ENCODE results near the gene HSPBAP1. TPM values are rescaled to one million over a fixed set of nuclear protein-coding genes. Genes with fewer than 3 reads are reported as not detected.

HSPBAP1 gene
- total and polyA plus RNA-seq, 2 of the 13 experiments (the other 11 are each of a cell fraction or from before 2014, with no cell fraction given): 4.2 to 5.1 TPM

DNA sequence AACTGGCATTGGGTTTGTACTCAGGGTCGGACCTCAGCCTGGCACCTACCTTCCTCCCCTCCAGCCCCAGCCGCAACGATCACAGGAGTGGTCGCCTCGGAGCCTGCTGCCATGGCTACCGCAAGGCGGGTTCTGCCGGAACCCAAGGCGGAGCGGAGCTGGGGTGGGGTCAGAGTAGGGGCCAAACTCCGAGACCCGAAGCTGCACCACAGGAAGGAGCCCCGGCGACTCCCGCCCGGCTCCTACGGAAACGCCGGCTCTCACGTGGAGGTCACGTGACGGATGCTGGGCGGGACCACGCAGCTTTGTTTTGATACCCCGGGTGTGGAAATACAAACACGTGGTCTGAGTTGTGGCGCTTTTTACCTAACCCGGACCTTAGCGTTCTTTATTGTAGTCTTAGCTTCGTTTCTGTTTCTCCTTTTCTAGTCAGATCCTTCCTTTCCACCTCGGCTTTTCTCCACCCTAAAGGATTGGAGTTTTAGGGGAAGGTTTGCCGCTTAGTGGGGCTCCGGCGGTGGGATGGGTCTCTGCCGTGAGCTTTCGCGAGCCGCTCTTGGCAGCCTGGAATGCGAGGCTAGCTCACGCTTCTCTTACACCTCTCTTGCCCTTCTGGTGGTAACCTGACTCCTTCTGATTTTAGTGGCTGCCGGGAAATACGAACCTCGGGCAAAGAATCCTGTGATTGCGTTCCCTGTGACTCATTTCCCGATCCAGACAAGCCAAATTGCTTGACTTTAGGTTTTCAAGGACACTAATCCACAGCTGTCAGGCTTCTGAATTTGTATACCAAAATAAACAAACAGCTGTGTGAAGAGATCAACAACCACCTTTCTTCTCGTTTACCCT, at the start of gene HSPBAP1 (continued):
- no peak; the same call in 1 of the 2 replicates for TF ChIP-seq ZNF441 (CRISPR knock-in tag; IDR thresholded peaks at IDR 0.05; ENCODE audit: borderline replicate concordance)
- no peak for TF ChIP-seq MEF2D (CRISPR knock-in tag; IDR thresholded peaks at IDR 0.05)
- TF ChIP-seq FOXA1 (IDR thresholded peaks at IDR 0.05): no peak
- no peak for TF ChIP-seq FOXA1 (CRISPR knock-in tag; IDR thresholded peaks at IDR 0.05)
- peak; percentile 51; the same call in 1 of the 2 replicates for TF ChIP-seq POGZ (CRISPR knock-in tag; IDR thresholded peaks at IDR 0.05)
- TF ChIP-seq, protein P1, sequence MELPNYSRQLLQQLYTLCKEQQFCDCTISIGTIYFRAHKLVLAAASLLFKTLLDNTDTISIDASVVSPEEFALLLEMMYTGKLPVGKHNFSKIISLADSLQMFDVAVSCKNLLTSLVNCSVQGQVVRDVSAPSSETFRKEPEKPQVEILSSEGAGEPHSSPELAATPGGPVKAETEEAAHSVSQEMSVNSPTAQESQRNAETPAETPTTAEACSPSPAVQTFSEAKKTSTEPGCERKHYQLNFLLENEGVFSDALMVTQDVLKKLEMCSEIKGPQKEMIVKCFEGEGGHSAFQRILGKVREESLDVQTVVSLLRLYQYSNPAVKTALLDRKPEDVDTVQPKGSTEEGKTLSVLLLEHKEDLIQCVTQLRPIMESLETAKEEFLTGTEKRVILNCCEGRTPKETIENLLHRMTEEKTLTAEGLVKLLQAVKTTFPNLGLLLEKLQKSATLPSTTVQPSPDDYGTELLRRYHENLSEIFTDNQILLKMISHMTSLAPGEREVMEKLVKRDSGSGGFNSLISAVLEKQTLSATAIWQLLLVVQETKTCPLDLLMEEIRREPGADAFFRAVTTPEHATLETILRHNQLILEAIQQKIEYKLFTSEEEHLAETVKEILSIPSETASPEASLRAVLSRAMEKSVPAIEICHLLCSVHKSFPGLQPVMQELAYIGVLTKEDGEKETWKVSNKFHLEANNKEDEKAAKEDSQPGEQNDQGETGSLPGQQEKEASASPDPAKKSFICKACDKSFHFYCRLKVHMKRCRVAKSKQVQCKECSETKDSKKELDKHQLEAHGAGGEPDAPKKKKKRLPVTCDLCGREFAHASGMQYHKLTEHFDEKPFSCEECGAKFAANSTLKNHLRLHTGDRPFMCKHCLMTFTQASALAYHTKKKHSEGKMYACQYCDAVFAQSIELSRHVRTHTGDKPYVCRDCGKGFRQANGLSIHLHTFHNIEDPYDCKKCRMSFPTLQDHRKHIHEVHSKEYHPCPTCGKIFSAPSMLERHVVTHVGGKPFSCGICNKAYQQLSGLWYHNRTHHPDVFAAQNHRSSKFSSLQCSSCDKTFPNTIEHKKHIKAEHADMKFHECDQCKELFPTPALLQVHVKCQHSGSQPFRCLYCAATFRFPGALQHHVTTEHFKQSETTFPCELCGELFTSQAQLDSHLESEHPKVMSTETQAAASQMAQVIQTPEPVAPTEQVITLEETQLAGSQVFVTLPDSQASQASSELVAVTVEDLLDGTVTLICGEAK (IDR thresholded peaks at IDR 0.05): no peak
- TF ChIP-seq, protein P1 (CRISPR knock-in tag; IDR thresholded peaks at IDR 0.05): peak; percentile 67
- TF ChIP-seq SMYD3 (CRISPR knock-in tag; IDR thresholded peaks at IDR 0.05): peak; percentile 45; the same call in 1 of the 2 replicates
- TF ChIP-seq, protein P2, sequence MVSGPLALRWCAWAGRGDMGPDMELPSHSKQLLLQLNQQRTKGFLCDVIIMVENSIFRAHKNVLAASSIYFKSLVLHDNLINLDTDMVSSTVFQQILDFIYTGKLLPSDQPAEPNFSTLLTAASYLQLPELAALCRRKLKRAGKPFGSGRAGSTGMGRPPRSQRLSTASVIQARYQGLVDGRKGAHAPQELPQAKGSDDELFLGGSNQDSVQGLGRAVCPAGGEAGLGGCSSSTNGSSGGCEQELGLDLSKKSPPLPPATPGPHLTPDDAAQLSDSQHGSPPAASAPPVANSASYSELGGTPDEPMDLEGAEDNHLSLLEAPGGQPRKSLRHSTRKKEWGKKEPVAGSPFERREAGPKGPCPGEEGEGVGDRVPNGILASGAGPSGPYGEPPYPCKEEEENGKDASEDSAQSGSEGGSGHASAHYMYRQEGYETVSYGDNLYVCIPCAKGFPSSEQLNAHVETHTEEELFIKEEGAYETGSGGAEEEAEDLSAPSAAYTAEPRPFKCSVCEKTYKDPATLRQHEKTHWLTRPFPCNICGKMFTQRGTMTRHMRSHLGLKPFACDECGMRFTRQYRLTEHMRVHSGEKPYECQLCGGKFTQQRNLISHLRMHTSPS (CRISPR knock-in tag; IDR thresholded peaks at IDR 0.05; ENCODE audit: low read depth): no peak; the same call in 1 of the 2 replicates
- no peak for TF ChIP-seq GATA4 (IDR thresholded peaks at IDR 0.05; ENCODE audit: borderline replicate concordance, low read depth)
- peak; percentile 85 for TF ChIP-seq SALL1 (CRISPR knock-in tag; IDR thresholded peaks at IDR 0.05)
- TF ChIP-seq, protein P3, sequence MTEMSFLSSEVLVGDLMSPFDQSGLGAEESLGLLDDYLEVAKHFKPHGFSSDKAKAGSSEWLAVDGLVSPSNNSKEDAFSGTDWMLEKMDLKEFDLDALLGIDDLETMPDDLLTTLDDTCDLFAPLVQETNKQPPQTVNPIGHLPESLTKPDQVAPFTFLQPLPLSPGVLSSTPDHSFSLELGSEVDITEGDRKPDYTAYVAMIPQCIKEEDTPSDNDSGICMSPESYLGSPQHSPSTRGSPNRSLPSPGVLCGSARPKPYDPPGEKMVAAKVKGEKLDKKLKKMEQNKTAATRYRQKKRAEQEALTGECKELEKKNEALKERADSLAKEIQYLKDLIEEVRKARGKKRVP (CRISPR knock-in tag; IDR thresholded peaks at IDR 0.05): 0 out of 4 replicates have a peak, but pooled peaks of 1 of the 2 experiments have one; percentile 80

Data from HepG2 (cell line).